ENCODE results near the gene KDM4C.

KDM4C gene

DNA sequence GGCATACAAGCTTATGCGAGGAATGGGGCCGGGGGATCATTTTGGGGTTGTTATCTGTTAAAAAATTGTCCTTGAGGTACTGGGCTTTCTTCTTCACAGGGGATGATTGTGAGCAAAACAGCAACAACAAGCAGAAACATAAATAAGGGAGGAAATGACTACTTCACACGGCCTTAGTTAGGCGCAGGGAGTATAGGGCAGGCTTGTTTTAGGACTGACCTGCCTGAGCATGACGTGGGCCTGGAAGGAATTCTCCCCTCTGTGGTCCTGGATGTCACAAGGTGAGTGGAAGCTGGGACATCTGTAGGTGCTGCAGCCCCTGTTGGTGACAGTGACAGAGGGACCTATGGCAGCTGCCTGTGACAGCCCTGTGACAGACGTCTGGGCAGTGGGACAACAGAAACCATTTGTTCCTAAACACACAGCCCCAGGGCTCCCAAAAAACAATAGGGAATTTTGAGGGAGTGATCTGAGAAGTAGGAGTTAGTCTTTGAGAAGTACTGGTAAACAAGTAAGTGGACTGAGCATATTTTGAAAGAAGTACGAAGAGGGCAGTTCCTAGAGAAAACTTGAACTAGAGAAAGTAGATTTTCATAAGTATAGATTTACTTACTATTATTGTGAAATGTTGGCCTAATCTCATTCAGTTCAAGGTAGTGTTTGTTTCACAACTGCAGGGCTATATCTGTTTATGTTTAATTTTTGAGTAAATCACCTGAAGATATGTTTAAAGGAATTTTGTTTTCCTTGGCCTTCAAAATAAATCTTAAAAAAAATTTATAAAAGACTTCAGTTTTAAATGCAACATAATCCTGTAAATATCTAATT is 113.1 kb downstream of the KDM4C start:
- DNase-seq, result no peak

DNA sequence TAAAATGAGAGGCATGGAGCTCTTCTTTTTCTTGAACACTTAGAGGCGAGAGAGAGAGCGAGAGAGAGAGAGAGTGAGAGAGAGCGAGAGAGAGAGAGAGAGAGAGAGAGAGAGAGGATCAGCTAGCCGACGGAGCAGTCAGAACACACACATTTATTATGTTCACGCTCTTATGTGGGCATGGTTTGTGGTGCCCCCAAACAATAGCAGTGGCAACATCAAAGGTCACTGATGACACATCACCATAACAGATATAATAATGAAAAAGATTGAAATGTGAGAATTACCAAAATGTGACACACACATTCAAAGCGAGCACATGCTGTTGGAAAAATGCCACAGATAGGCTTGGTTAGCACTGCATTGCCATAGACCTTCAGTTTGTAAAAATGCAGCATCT is 116.1 kb downstream of the KDM4C start:
- no peak for DNase-seq

DNA sequence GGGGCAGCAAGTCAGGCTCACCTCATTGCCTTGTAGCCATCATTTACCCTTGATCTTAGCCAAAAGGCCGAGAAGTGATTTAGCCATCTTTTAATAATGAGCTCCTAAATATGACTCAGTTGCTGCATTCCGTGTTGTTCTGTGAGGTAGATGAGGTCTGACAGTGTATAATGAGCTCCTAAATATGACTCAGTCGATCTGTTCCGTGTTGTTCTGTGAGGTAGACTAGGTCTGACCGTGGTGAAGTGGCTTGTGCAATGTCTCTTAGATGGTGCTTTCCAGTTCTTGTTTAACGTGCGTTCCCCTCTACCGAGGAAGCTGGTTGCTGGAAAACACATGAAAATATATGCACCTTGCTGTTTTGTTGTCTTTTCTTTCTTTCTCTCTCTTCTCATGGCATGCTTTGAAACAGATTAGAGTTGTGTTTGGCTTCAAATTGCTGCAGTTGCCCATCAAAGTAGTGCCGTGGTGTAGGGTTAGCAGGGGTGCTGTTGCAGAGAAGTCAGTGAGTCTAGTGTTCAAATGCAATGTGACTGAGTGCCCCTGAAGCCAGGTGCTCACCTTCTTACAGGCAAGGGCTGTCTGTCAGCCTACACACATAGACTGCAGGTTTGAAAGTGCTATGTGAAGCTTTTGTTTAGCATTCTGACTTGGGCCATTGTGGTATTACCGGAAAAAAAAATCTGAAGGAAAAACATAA is 118.6 kb downstream of the KDM4C start:
- DNase-seq, result no peak

DNA sequence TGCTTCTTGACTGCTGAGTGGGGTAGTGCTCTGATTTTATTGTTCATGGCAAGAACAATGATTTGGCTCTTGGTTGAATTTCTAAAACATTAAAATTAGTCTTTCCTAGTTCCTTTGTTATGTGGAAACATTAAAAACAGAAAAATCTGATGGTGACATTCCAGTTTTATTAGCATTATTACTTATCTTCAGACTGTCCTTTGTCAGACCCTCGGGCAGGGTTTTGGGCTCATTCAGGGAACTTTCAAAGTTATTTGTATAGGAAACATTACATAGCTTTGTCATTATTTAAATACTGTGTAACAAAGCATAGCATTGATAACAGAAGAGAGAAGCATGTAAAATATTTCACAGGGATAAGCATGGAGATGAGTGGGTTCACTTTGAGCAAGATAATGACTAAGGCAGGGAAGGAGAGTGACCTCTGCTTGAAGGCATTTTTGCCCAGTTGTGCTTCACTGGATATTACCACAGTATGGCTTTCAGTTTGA is 119.9 kb downstream of the KDM4C start:
- no peak for DNase-seq

DNA sequence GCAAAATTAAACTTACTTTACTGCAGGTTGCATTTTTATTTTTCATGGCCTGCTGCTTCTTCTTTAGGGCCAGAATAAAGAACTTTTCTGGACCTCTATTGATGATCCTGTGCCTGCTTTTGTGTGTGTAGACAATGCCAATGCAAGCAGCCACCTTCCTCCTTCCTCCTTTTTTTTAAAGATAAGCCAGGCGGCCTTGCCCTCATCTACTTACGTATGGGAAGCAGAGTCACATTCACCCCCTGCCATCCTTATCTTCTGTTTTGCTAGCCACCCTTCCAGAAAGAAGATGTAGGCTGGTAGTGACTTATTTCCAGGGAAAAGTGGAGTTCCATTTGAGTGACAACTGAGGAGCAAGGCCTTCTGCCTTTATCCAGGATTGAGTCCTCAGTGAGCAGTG is 122.9 kb downstream of the KDM4C start:
- DNase-seq, result no peak

DNA sequence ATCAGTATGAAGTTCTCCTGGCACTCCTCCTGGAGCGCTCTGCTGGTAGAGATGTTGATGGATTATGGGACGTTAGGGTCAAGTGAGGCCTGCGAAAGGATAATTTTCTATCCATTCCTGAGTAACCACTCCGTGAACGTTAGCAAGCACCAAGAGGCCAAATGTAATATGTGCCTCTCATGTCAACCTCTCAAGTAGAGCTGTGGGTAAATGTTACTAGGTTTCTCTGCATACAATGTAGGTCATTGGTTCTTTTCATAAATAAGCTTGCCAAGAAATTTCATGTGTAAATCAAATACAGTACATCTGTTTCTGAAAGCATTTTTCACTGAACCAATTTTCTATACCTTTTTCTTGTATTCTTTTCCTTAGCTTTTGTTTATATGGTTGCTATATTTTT is 126.3 kb downstream of the KDM4C start:
- DNase-seq, result no peak

DNA sequence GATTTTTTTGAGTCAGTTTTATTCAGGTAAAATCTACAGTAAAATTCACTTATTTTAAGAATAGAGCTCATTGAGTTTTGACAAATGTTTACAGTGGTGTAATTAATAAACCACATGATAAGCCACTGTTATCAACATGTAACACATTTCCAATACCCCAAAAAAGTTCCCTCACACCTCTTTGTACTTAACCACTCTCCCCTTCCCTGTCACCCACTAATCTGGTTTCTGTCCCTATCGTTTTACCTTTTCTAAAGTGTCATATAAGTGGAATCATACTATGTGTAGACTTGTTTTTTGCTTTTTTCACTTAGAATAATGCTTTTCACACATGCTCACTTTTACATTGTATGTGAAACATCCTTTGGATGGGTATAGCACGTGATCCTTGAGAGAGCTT is 127.2 kb downstream of the KDM4C start:
- no peak for DNase-seq

DNA sequence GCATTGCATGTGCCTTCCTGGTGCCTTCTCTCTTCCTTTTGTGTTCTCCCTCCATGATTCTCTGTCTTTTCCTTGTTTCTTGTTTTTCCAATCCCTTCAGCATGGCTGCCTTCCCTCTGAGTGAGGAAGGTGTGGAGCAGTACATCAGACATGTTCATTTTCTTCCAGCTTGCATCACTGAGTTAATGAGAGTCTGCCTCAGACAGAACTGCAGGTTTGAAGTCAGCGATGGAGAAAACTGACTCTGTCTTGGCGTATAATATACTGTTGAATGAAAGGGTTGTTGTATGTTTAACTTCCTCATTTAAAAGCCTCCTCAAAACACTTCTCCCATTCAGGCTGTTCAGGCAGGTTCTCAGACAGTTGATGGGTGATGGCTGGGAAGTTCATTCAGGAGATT is 129.3 kb downstream of the KDM4C start:
- DNase-seq, result no peak

DNA sequence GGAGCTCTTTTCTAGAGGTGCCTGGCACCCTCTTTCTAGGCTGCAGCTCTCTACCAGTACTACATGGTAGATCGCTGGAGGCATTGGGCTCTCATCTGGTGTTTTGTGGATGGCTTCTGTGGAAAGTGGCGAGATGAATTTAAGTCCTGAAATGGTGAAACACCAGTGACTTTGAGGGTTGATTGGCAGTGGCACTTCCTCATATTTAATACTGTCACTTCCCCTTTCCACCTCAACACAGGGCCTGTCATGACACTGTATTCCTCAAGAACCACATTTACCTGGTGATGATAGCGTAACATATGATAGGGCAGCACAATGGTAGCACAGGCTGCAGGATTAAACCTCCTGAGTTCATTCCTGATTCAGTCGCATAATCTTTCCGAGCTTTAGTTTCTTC is 132.1 kb downstream of the KDM4C start:
- no peak for DNase-seq

DNA sequence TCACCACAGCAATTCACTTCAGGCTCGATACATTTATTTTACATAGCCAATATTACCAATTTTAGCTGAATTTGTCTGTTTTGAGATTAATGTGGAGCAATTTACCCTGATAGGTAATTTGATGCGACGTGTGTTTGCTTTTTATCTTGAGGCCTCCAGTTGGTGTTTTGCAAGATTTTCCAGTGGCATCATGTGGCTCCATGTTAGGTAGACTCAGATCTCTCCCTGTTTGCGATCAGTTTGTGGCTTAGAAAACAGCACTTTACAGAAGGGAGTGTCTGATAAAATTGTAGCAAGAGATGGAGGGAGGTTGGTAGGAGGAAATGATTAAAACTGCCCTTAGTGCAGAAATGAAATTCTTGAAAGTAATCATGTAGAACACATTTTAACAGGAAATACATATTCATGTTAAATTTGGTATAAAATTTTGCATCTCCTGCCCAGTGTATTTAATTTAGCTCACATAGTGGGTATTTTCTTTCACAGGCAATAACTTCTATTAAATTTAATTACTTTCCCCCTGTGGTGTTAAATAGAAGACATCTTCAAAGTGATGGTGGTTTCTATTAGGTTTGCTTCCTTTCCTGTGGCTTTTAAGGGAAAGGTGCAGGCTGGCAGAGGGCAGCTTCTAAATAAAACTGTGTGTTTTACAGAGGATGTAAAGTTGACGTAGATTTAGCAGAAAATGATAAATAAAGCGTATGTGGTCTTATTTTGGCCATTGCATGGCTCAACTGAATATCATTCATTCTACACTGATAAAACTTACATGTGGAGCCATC is 135.8 kb downstream of the KDM4C start:
- no peak for DNase-seq

DNA sequence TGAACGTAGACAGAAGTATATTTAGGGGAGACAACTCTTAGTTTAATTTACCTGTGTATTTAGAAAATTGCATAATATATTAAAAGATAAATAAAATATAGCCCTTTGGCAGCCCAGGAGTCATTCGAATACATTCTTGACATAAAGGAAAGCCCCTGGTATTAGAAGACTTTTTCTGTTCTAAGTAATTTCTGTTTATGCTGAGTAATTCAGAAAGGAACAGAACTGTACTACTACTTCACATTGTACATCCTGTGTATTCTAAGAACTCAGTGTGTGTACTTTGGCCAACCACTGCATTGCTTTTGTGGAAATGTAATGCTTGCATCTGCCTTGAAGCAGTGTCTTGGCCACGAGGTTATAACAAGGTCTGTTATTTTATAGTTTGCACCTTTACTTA is 136.4 kb downstream of the KDM4C start:
- DNase-seq, result no peak

DNA sequence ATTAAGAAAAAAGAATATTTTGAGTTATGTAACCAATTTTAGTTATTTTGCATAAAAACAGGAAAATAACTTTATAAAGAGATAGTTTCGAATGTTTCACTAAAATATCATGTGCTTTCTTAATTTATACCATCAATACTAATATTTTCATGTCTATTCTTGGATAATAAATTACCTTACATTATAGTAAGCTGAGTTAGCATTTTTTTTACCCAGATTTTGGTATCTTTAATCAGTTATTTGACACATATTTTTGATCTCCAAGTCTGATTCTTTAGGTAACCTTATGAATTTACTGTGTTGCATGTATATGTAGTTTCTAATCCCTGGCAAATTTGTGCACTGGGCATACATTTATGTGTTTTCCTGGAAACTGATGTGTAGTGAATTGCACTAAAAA is 138.0 kb downstream of the KDM4C start:
- DNase-seq, result no peak

DNA sequence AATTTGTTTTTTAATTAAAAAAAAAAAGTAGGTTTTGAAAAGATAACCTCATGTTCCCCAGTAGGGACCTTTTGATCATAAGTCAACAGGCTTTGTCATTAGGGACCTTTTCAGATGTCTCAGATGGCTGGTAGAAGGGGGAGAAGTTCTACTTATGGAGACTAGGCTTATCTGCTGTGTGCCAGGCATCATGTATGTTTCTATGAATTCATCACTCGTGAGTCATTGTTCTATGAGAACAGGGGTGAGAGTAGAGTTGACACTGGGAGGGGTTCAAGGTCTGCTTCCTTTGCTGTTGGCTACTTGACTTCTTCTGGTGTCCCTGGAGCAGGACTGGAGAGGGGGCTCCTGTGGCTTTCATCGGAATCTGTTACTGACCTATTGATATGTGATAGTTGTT is 138.8 kb downstream of the KDM4C start:
- no peak for DNase-seq

DNA sequence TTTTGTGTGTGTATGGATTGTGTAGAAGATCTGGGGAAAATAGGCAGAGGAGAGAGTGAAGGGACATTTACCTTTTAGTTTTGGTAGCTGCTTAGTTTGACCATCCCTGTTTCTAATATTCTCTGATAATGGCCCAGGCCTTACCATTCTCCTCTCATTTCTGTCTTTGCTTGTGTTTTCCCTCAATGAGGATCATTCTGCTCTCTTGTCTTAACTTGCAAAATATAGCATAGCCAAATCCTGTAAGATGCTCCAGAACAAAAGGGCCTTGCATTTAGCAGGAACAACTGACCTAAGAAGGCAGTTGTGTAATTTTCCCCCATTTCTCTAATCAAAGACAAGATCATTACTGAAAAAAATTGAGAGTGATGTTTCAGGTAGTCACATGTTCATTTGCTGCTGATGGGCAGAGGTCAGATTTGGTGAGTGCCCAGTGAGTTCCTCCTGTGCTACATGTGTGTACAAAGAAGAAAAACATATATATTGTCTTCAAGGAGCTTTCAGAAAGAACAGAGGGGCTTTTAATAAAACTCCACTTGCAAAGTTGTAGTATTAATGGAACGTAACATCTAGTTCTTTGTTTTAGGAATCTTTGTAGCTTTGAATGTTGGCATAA is 139.5 kb downstream of the KDM4C start:
- DNase-seq, result no peak

DNA sequence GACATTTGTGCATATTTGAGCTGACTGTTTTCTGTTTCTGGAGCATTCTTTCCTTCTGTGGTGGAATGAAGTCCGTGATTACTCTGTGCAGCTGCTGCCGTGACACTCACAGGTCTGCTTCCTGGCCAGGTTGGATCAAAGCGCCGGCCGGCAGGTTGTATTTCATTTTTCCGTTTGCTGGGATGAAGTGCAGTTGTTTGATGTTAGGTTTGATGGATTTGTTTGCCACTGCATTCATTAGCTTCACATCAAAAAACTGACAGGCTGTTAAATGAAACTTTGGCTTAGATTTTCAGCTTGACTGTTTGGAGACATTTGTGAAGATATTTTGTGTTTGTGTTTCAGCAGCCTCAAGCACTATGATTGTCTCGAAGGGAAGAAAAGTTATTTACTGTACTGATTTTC is 140.1 kb downstream of the KDM4C start:
- no peak for DNase-seq

DNA sequence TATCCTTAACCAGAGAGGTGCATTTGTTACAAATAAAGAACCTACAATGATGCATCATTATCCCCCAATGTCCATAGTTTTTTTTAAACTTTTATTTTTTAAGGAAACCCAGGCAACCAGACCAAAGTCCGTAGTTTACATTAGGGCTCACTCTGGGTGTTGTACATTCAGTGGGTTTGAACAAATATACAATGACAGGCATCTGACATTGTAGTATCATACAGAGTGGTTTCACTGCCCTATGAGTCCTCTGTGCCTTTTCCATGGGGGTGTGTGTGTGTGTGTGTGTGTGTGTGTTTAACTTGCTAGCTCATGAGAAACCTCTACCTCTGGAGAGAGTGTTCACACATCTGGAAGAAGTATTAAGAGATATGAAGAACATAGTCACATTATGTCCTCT is 141.5 kb downstream of the KDM4C start:
- no peak for DNase-seq

DNA sequence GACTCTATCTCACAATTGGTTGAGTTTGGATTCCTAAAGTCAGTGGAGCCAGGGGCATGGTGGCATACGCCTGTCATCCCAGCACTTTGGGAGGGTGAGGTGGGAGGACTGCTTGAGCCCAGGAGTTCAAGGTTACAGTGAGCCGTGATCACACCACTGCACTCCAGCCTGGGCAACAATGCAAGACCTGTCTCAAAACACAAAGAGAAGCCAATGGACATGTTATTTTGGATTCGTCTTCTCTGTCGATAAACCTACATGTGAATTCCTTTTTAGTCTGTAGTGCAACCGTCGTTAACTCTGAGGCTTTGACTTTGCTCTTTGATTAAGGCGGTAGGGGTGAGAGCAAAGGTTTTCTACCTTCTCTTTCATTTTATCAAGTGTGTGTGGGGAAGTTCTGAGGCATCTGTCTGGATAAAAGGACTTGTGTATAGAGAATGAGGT is 142.7 kb downstream of the KDM4C start:
- no peak for DNase-seq

DNA sequence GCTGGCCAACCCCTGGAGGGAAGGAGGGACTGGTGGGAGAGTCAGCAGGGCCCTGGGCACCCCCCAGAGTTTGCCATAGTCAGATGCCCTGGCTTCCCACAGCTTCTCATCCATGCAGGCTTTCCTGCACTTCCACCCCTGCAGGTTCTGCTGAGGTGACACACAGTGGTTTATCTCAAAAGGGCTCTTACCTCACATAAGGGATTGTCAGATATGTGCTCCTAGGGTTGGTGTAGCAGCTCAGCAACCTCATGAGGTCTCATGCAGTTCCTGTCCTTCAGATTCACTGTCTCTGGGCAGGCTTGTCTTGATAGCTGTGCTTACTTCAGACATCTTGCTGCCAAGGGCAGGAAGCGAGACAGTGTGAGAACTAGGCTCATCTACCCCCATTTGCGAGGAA is 143.4 kb downstream of the KDM4C start:
- DNase-seq, result no peak

DNA sequence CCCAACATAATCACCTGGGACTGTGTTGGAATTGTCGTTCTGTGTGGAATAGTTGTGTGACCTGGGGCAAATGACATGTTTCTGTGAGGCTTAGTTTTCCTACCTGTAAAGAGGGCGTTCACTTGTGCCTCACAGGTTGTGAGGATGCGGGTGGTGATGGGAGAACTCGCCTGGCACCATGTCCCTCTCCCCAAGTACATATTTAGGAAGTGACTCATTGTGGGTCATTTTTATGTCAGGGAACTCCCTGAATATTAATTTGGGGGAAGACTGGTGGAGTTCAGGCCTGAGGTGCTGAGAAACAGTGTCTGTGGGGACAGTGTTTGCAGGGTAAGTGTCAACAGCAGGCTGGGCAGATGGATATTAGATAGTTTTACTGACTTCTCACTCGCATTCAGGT is 144.7 kb downstream of the KDM4C start:
- DNase-seq, result no peak

DNA sequence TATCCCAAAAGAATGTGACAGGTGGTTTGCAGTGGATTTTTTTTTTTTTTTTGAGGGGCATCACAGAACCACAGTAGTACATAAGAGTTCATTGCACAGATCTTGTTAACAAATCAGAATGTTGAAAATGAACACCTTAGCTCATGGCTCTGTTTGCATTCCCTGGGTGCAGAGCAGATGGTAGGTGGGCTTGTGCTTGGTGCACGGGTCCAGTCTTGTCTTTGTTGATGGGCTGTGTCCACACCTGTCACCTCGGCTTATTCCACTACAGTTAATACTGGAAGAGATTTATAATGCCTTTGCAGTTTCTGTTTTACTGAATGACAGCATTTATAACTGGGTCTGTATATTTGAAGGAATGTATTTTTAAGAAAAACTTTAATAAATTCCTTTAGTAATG is 146.6 kb downstream of the KDM4C start:
- DNase-seq, result no peak

DNA sequence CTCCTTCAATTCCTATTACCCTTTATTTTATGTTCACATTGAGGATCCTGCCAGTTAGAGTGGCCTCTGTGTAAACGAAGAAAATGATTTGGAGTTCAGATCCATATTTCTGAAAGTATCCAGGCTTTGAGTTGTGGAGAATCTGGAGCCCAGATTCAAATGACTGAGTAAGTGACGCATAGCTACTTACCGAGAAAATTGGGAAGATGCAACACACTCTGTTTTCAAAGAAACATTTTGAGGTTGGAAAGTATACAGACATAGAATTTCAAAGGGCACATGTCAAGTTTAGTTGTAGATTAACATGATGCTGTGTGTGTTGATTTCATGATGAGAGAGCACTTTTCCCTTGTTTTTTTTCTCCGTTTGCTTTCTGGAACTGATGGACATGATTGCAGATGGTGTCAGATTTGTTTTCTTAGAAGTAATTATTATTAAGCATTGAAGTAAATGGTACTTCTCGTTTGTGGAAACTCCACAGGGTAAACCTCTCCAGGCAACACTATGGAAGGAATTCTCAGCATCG is 148.1 kb downstream of the KDM4C start:
- no peak for DNase-seq

DNA sequence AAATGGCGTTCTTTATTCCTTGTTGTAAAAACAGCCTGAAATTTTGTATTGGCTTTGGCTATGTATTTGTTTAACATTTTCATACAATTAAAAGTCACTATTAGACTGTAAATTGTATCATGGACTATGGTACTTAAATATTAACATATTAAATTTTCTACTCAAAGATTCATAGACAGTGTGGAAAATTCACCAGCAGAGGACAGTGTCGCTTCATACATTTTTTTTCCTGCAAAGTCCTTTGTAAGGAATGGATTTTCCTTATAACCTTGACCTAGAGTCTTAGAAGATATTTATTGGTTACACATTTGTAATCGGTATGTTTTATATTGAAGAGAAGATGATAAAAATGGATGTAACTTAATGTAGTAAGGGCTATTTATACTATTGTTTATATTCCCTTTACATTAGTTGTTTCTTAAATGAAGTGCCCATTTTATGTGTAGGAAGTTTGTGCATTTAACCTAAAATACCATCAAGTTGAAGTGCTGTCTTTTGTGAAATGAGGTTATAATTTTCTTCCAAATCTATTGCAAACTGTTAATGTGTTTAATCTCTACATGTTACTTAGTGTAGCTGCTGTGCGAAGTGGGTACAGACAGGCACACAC is 150.1 kb downstream of the KDM4C start:
- no peak for DNase-seq

Measured in activated CD8-positive, alpha-beta memory T cell treated with anti-CD3 and anti-CD28 coated beads, Interleukin-2, amount 50 U/mL, for 48 hours (primary cell).